ENCODE data around the gene CELSR1. TPM values are rescaled to one million over a fixed set of nuclear protein-coding genes. Genes with fewer than 3 reads are reported as not detected.

The CELSR1 gene
- total and polyA plus RNA-seq, 2 donors (not counting 1 experiment from before 2014, with no cell fraction given) = 0.07 to 1.8 TPM

- TF ChIP-seq EZH2 (IDR thresholded peaks at IDR 0.05; ENCODE audit: low read length, missing control alignments) (no peak), CTCF (conservative IDR thresholded peaks at IDR 0.05 in 1 of 2, IDR thresholded peaks at IDR 0.05 in 1 of 2; ENCODE audit: low read depth in 1 of 2, low read length in 2 of 2) (no peak)
- no peaks in the 10 kb centered on the region for H3K79me2 ChIP-seq (ENCODE audit: control insufficient read depth, insufficient read depth, low read length)
- no peaks in the 10 kb centered on the region for H4K20me1 ChIP-seq (ENCODE audit: control insufficient read depth, extremely low read depth, insufficient read depth, low read length)
- DNase-seq (ENCODE audit: low read depth in 2 of 2) = peak in 1 of 2 donors; percentile 96
- no peak overlapping the region for H3K27ac ChIP-seq (ENCODE audit: insufficient read depth, low read length)
- H3K9ac ChIP-seq (ENCODE audit: insufficient read depth, low read length) = no peak overlapping the region
- no peak overlapping the region for H2AFZ ChIP-seq (ENCODE audit: low read length)
- no peaks in the 10 kb centered on the region for H3K27me3 ChIP-seq (ENCODE audit: control insufficient read depth, insufficient read depth, low read length)
- no peak overlapping the region for H3K4me2 ChIP-seq (ENCODE audit: extremely low read depth, insufficient read depth, low read length)
- H3K9me3 ChIP-seq (ENCODE audit: control insufficient read depth, insufficient read depth, low read depth, low read length) = no peaks in the 10 kb centered on the region
- no peak overlapping the region for H3K4me3 ChIP-seq (replicated peaks in 1 of 4; ENCODE audit: control extremely low read depth in 1 of 4, insufficient read depth in 1 of 4, low read depth in 3 of 4, low read length in 4 of 4)
- H3K4me1 ChIP-seq (ENCODE audit: control insufficient read depth, extremely low read depth, insufficient read depth, low read length) = no peaks in the 10 kb centered on the region
- H3K36me3 ChIP-seq (ENCODE audit: control insufficient read depth, insufficient read depth, low read length) = no peaks in the 10 kb centered on the region
Observed at GRCh38 chr22:46416891-46417580, 120.4 kb downstream of the CELSR1 start.

- H3K36me3 ChIP-seq (ENCODE audit: control insufficient read depth, insufficient read depth, low read length) = no peaks in the 10 kb centered on the region
- TF ChIP-seq EZH2 (IDR thresholded peaks at IDR 0.05; ENCODE audit: low read length, missing control alignments) = no peak
- TF ChIP-seq CTCF (conservative IDR thresholded peaks at IDR 0.05 in 1 of 2, IDR thresholded peaks at IDR 0.05 in 1 of 2; ENCODE audit: low read depth in 1 of 2, low read length in 2 of 2) = no peak
- H3K9me3 ChIP-seq (ENCODE audit: control insufficient read depth, insufficient read depth, low read depth, low read length) = no peaks in the 10 kb centered on the region
- no peaks in the 10 kb centered on the region for H3K4me1 ChIP-seq (ENCODE audit: control insufficient read depth, extremely low read depth, insufficient read depth, low read length)
- DNase-seq (ENCODE audit: low read depth in 2 of 2) = peak in 1 of 2 donors; percentile 90
- H3K27me3 ChIP-seq (ENCODE audit: control insufficient read depth, insufficient read depth, low read length) = no peaks in the 10 kb centered on the region
- H3K79me2 ChIP-seq (ENCODE audit: control insufficient read depth, insufficient read depth, low read length) = no peaks in the 10 kb centered on the region
- H3K4me3 ChIP-seq (replicated peaks in 1 of 4; ENCODE audit: control extremely low read depth in 1 of 4, insufficient read depth in 1 of 4, low read depth in 3 of 4, low read length in 4 of 4) = no peak overlapping the region
- H2AFZ ChIP-seq (ENCODE audit: low read length) = no peak overlapping the region
- no peak overlapping the region for H3K27ac ChIP-seq (ENCODE audit: insufficient read depth, low read length)
- no peak overlapping the region for H3K4me2 ChIP-seq (ENCODE audit: extremely low read depth, insufficient read depth, low read length)
- no peak overlapping the region for H3K9ac ChIP-seq (ENCODE audit: insufficient read depth, low read length)
- no peaks in the 10 kb centered on the region for H4K20me1 ChIP-seq (ENCODE audit: control insufficient read depth, extremely low read depth, insufficient read depth, low read length)
Observed at GRCh38 chr22:46416520-46416871, 120.9 kb downstream of the CELSR1 start.

- no peak for TF ChIP-seq CTCF (conservative IDR thresholded peaks at IDR 0.05 in 1 of 2, IDR thresholded peaks at IDR 0.05 in 1 of 2; ENCODE audit: low read depth in 1 of 2, low read length in 2 of 2)
- no peak for TF ChIP-seq EZH2 (IDR thresholded peaks at IDR 0.05; ENCODE audit: low read length, missing control alignments)
- Histone ChIP-seq H3K27me3 (ENCODE audit: control insufficient read depth, insufficient read depth, low read length) (no peaks in the 10 kb centered on the region), H3K9me3 (ENCODE audit: control insufficient read depth, insufficient read depth, low read depth, low read length) (no peaks in the 10 kb centered on the region), H3K9ac (ENCODE audit: insufficient read depth, low read length) (no peak overlapping the region), H3K27ac (ENCODE audit: insufficient read depth, low read length) (no peak overlapping the region), H3K4me3 (replicated peaks in 1 of 4; ENCODE audit: control extremely low read depth in 1 of 4, insufficient read depth in 1 of 4, low read depth in 3 of 4, low read length in 4 of 4) (no peak overlapping the region), H3K4me2 (ENCODE audit: extremely low read depth, insufficient read depth, low read length) (no peak overlapping the region), H3K79me2 (ENCODE audit: control insufficient read depth, insufficient read depth, low read length) (no peaks in the 10 kb centered on the region), H3K36me3 (ENCODE audit: control insufficient read depth, insufficient read depth, low read length) (no peaks in the 10 kb centered on the region), H2AFZ (ENCODE audit: low read length) (no peak overlapping the region), H4K20me1 (ENCODE audit: control insufficient read depth, extremely low read depth, insufficient read depth, low read length) (no peaks in the 10 kb centered on the region), H3K4me1 (ENCODE audit: control insufficient read depth, extremely low read depth, insufficient read depth, low read length) (no peaks in the 10 kb centered on the region)
- DNase-seq (ENCODE audit: low read depth in 2 of 2) = peak; percentile 27 to 95
Observed at GRCh38 chr22:46415776-46416519, 121.5 kb downstream of the CELSR1 start.
